Neural cell (in vitro differentiated cells): Measurements from ENCODE around the gene GPAM.

ENCODE experiments used
- EP300 ChIP-seq: fragments of 450-650 bp; conservative IDR thresholded peaks from 2 replicates; pipeline ENCODE4 v1.6.1; 2014; ENCODE audit warnings: antibody characterized with exemption, mild to moderate bottlenecking, moderate library complexity; ENCODE audit not compliant: poor library complexity, severe bottlenecking
- EZH2 ChIP-seq: fragments of 200-600, 300-800 bp; shearing (Covaris generic), sonication (generic); IDR thresholded peaks from 2 replicates; pipeline ENCODE4 v1.6.1; 2014; ENCODE audit warnings: antibody characterized with exemption, low read length, borderline replicate concordance, mild to moderate bottlenecking; ENCODE audit not compliant: insufficient read depth, poor library complexity, severe bottlenecking
- MXI1 ChIP-seq: fragments of 450-650 bp; conservative IDR thresholded peaks from 2 replicates; pipeline ENCODE4 v1.6.1; 2014; ENCODE audit warnings: antibody characterized with exemption, mild to moderate bottlenecking; ENCODE audit not compliant: poor library complexity, severe bottlenecking
- TAF1 ChIP-seq: IDR thresholded peaks from 2 replicates; pipeline ENCODE4 v1.6.1; 2012; ENCODE audit warnings: low read depth
- TF ChIP-seq, protein P1 (sequence below): fragments of 450-650 bp; IDR thresholded peaks from 2 replicates; pipeline ENCODE4 v1.5.1; 2014; ENCODE audit warnings: antibody characterized with exemption, mild to moderate bottlenecking, moderate library complexity; ENCODE audit not compliant: poor library complexity, severe bottlenecking

- TF ChIP-seq, protein P1, sequence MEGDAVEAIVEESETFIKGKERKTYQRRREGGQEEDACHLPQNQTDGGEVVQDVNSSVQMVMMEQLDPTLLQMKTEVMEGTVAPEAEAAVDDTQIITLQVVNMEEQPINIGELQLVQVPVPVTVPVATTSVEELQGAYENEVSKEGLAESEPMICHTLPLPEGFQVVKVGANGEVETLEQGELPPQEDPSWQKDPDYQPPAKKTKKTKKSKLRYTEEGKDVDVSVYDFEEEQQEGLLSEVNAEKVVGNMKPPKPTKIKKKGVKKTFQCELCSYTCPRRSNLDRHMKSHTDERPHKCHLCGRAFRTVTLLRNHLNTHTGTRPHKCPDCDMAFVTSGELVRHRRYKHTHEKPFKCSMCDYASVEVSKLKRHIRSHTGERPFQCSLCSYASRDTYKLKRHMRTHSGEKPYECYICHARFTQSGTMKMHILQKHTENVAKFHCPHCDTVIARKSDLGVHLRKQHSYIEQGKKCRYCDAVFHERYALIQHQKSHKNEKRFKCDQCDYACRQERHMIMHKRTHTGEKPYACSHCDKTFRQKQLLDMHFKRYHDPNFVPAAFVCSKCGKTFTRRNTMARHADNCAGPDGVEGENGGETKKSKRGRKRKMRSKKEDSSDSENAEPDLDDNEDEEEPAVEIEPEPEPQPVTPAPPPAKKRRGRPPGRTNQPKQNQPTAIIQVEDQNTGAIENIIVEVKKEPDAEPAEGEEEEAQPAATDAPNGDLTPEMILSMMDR, result no peak
- TF ChIP-seq EP300 (no peak), EZH2 (no peak), MXI1 (no peak), TAF1 (no peak)
These were observed 36.8 kb downstream of the GPAM start for GRCh38 chr10:112146799-112147198.
